WTC11 (cell line): ENCODE data around the gene UVRAG. TPM values are rescaled to one million over a fixed set of nuclear protein-coding genes. Genes with fewer than 3 reads are reported as not detected.
"Not testable (repeated sequence)": the region's sequence is repeated elsewhere in the genome, so short reads cannot be mapped to it uniquely, and the experiment has no call there.

Experiments used
- ATAC-seq: fragments of 200-7000 bp; cut with Tn5 transposase; 2 replicates; pipeline ENCODE4 v1.10.0; 2021; ENCODE audit warnings: mild to moderate bottlenecking, moderate library complexity
- CTCF ChIA-PET: fragments of 300-600 bp; sonication (Branson Sonifier 250); formaldehyde crosslinking; loops from one replicate; lab custom pipeline; 2021; ENCODE audit warnings: antibody characterized with exemption; lab: Charles Lee
- POLR2A ChIA-PET: fragments of 350-600 bp; sonication (Branson Sonifier 250); formaldehyde crosslinking; loops from one replicate; lab custom pipeline; 2021; ENCODE audit warnings: antibody characterized with exemption; lab: Charles Lee
- DNase-seq: peaks from one replicate; pipeline ENCODE4 v3.0.0; 2021; ENCODE audit warnings: low spot score
- H3K27ac Mint-ChIP-seq: 2 replicates; pipeline ENCODE4 v1.8.0; 2021; ENCODE audit warnings: mixed read lengths
- H3K27me3 Mint-ChIP-seq: 2 replicates; pipeline ENCODE4 v1.8.0; 2021; ENCODE audit warnings: low read depth, mild to moderate bottlenecking, moderate library complexity, mixed read lengths
- H3K36me3 Mint-ChIP-seq: 2 replicates; pipeline ENCODE4 v1.8.0; 2021; ENCODE audit warnings: mixed read lengths
- H3K4me1 Mint-ChIP-seq: 2 replicates; pipeline ENCODE4 v1.8.0; 2022; ENCODE audit warnings: mixed read lengths
- H3K4me3 Mint-ChIP-seq: 2 replicates; pipeline ENCODE4 v1.8.0; 2021; ENCODE audit warnings: mild to moderate bottlenecking, moderate library complexity, mixed read lengths
- H3K9me3 Mint-ChIP-seq: 2 replicates; pipeline ENCODE4 v1.8.0; 2021; ENCODE audit warnings: mixed read lengths
- CREM ChIP-seq: sonication (generic); formaldehyde crosslinking; IDR thresholded peaks from 2 replicates; pipeline ENCODE4 v1.8.1; 2022; ENCODE audit warnings: mild to moderate bottlenecking, missing genetic modification reagents, moderate library complexity
- CTCF ChIP-seq: fragments of 200-600 bp; IDR thresholded peaks from 2 replicates; pipeline ENCODE4 v1.8.0; 2022; ENCODE audit warnings: antibody characterized with exemption
- E2F1 ChIP-seq: sonication (generic); formaldehyde crosslinking; IDR thresholded peaks from 2 replicates; pipeline ENCODE4 v1.8.0; 2022; ENCODE audit warnings: mild to moderate bottlenecking, missing genetic modification reagents
- EMX1 ChIP-seq: fragments of 250-450 bp; sonication (Bioruptor Pico); IDR thresholded peaks from 2 replicates; pipeline ENCODE4 v1.8.0; 2021; ENCODE audit warnings: mild to moderate bottlenecking
- FOXK1 ChIP-seq: sonication (generic); formaldehyde crosslinking; IDR thresholded peaks from 2 replicates; pipeline ENCODE4 v1.8.0; 2022; ENCODE audit warnings: mild to moderate bottlenecking, moderate library complexity, missing genetic modification reagents
- GABPB1 ChIP-seq: sonication (generic); formaldehyde crosslinking; IDR thresholded peaks from 2 replicates; pipeline ENCODE4 v1.8.1; 2023; ENCODE audit warnings: mild to moderate bottlenecking, missing genetic modification reagents
- HMGXB4 ChIP-seq: sonication (generic); formaldehyde crosslinking; IDR thresholded peaks from 2 replicates; pipeline ENCODE4 v1.8.1; 2023; ENCODE audit warnings: mild to moderate bottlenecking, moderate library complexity, missing genetic modification reagents
- MAX ChIP-seq: sonication (generic); formaldehyde crosslinking; IDR thresholded peaks from 2 replicates; pipeline ENCODE4 v1.8.0; 2022; ENCODE audit warnings: mild to moderate bottlenecking, missing genetic modification reagents
- NFYB ChIP-seq: sonication (generic); formaldehyde crosslinking; conservative IDR thresholded peaks from 2 replicates; pipeline ENCODE4 v1.8.0; 2022; ENCODE audit warnings: low read depth, missing genetic modification reagents
- SMAD4 ChIP-seq: sonication (generic); formaldehyde crosslinking; IDR thresholded peaks from 2 replicates; pipeline ENCODE4 v1.8.0; 2022; ENCODE audit warnings: mild to moderate bottlenecking, missing genetic modification reagents
- STAT6 ChIP-seq: sonication (generic); formaldehyde crosslinking; conservative IDR thresholded peaks from 2 replicates; pipeline ENCODE4 v1.8.1; 2023; ENCODE audit warnings: mild to moderate bottlenecking, low read depth, missing genetic modification reagents, moderate library complexity
- USF1 ChIP-seq: sonication (generic); formaldehyde crosslinking; IDR thresholded peaks from 2 replicates; pipeline ENCODE4 v1.8.0; 2022; ENCODE audit warnings: mild to moderate bottlenecking, missing genetic modification reagents
- ZNF121 ChIP-seq: sonication (generic); formaldehyde crosslinking; IDR thresholded peaks from 2 replicates; pipeline ENCODE4 v1.8.0; 2023; ENCODE audit warnings: missing genetic modification reagents
- ZNF138 ChIP-seq: sonication (generic); formaldehyde crosslinking; conservative IDR thresholded peaks from 2 replicates; pipeline ENCODE4 v1.8.1; 2022; ENCODE audit warnings: mild to moderate bottlenecking, moderate library complexity, missing genetic modification reagents
- total RNA-seq: library from RNA; stranded (reverse); gene quantifications from 3 replicates; pipeline ENCODE4 v1.2.3, GENCODE V29; 2021
- TF ChIP-seq, protein P1 (sequence below): fragments of 250-450 bp; sonication (Bioruptor Pico); IDR thresholded peaks from 2 replicates; pipeline ENCODE4 v1.9.0; 2021; ENCODE audit warnings: mild to moderate bottlenecking, borderline replicate concordance
- TF ChIP-seq, protein P2 (sequence below): sonication (generic); formaldehyde crosslinking; conservative IDR thresholded peaks from 2 replicates; pipeline ENCODE4 v1.8.1; 2022; ENCODE audit warnings: mild to moderate bottlenecking, missing genetic modification reagents
- TF ChIP-seq, protein P3 (sequence below): sonication (generic); formaldehyde crosslinking; IDR thresholded peaks from 2 replicates; pipeline ENCODE4 v1.8.0; 2023; ENCODE audit warnings: missing genetic modification reagents

UVRAG gene
- total RNA-seq, 1 experiment from 2014 or later: 14.5 TPM

- Mint-ChIP-seq H3K27me3 (no peaks in the 10 kb centered on the region), H3K36me3 (peaks cover 14% of the 10 kb centered on the region), H3K4me3 (no peak overlapping the region), H3K27ac (no peak overlapping the region), H3K4me1 (no peaks in the 10 kb centered on the region), H3K9me3 (peaks cover 6% of the 10 kb centered on the region)
- ATAC-seq (no peak), DNase-seq (no peak)
- POLR2A ChIA-PET: interaction anchor here (0.6 kb wide), 1 partner anchor 251 kb away, joined by 3 read pairs; no protein-coding TSS in a partner anchor
- TF ChIP-seq MAX (CRISPR knock-in tag) (no peak), E2F1 (CRISPR knock-in tag) (no peak), CTCF (no peak), GABPB1 (CRISPR knock-in tag) (no peak), FOXK1 (CRISPR knock-in tag) (no peak), STAT6 (CRISPR knock-in tag) (no peak), SMAD4 (CRISPR knock-in tag) (no peak), EMX1 (CRISPR knock-in tag) (no peak), HMGXB4 (no peak), NFYB (CRISPR knock-in tag) (no peak), ZNF138 (CRISPR knock-in tag) (no peak), CREM (CRISPR knock-in tag) (no peak), ZNF121 (CRISPR knock-in tag) (no peak), USF1 (CRISPR knock-in tag) (no peak)
- TF ChIP-seq, protein P1, sequence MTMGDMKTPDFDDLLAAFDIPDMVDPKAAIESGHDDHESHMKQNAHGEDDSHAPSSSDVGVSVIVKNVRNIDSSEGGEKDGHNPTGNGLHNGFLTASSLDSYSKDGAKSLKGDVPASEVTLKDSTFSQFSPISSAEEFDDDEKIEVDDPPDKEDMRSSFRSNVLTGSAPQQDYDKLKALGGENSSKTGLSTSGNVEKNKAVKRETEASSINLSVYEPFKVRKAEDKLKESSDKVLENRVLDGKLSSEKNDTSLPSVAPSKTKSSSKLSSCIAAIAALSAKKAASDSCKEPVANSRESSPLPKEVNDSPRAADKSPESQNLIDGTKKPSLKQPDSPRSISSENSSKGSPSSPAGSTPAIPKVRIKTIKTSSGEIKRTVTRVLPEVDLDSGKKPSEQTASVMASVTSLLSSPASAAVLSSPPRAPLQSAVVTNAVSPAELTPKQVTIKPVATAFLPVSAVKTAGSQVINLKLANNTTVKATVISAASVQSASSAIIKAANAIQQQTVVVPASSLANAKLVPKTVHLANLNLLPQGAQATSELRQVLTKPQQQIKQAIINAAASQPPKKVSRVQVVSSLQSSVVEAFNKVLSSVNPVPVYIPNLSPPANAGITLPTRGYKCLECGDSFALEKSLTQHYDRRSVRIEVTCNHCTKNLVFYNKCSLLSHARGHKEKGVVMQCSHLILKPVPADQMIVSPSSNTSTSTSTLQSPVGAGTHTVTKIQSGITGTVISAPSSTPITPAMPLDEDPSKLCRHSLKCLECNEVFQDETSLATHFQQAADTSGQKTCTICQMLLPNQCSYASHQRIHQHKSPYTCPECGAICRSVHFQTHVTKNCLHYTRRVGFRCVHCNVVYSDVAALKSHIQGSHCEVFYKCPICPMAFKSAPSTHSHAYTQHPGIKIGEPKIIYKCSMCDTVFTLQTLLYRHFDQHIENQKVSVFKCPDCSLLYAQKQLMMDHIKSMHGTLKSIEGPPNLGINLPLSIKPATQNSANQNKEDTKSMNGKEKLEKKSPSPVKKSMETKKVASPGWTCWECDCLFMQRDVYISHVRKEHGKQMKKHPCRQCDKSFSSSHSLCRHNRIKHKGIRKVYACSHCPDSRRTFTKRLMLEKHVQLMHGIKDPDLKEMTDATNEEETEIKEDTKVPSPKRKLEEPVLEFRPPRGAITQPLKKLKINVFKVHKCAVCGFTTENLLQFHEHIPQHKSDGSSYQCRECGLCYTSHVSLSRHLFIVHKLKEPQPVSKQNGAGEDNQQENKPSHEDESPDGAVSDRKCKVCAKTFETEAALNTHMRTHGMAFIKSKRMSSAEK (CRISPR knock-in tag): no peak
- TF ChIP-seq, protein P2, sequence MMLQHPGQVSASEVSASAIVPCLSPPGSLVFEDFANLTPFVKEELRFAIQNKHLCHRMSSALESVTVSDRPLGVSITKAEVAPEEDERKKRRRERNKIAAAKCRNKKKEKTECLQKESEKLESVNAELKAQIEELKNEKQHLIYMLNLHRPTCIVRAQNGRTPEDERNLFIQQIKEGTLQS (CRISPR knock-in tag): no peak
- TF ChIP-seq, protein P3, sequence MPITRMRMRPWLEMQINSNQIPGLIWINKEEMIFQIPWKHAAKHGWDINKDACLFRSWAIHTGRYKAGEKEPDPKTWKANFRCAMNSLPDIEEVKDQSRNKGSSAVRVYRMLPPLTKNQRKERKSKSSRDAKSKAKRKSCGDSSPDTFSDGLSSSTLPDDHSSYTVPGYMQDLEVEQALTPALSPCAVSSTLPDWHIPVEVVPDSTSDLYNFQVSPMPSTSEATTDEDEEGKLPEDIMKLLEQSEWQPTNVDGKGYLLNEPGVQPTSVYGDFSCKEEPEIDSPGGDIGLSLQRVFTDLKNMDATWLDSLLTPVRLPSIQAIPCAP: no peak
- CTCF ChIA-PET: interaction anchor here (1.2 kb wide), 1 partner anchor 14 kb away, joined by 3 read pairs; no protein-coding TSS in a partner anchor
These were observed 64.7 kb downstream of the UVRAG start for GRCh38 chr11:75879737-75880136.

DNA sequence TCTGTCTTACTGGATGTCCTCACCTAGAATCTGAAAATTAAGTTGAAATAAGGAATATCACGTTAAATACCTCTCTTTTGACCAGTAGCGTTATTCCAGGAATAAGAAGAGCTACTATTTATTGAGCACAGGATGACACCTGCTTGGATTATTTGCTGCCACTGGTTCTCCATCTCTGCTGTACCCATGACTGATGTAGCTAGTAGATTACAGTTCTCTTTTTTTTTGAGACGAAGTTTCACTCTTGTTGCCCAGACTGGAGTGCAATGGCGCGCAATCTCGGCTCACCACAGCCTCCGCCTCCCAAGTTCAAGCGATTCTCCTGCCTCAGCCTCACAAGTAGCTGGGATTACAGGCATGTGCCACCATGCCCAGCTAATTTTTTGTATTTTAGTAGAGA lies 65.3 kb downstream of the UVRAG start:
- not testable (repeated sequence) for H3K4me3 Mint-ChIP-seq, ATAC-seq, H3K27me3 Mint-ChIP-seq, DNase-seq, H3K4me1 Mint-ChIP-seq, H3K9me3 Mint-ChIP-seq, H3K27ac Mint-ChIP-seq
- CTCF ChIA-PET: interaction anchor here (0.6 to 1.2 kb wide), 3 partner anchors 14 to 191 kb away, joined by 3 to 4 read pairs (median 3); no protein-coding TSS in a partner anchor
- H3K36me3 Mint-ChIP-seq: peaks cover 14% of the 10 kb centered on the region
- POLR2A ChIA-PET: interaction anchor here (0.6 to 0.9 kb wide), 3 partner anchors 16 to 250 kb away, joined by 3 to 7 read pairs (median 4); no protein-coding TSS in a partner anchor
